GM12864 (cell line): Measurements from ENCODE around the gene SMIM12.
A peak's percentile ranks its signal among the peaks of the same experiment; 100 is the strongest.

Experiments used
- DNase-seq: peaks from one replicate; pipeline ENCODE4 v3.0.0-alpha.2; 2011; ENCODE audit warnings: low read depth
- H3K4me3 ChIP-seq: 2 replicates; pipeline ENCODE4 v1.5.1; 2011; ENCODE audit warnings: mild to moderate bottlenecking, low read depth, low read length, control low read depth
- TF ChIP-seq, protein P1 (sequence below): IDR thresholded peaks from 2 replicates; pipeline ENCODE4 v1.5.1; 2011; ENCODE audit warnings: low read depth, mild to moderate bottlenecking, moderate library complexity, low read length, control low read depth, inconsistent platforms; ENCODE audit errors: missing control alignments

The SMIM12 gene

GRCh38 chr1:34856697-34857096 lies 2.9 kb downstream of the SMIM12 start:
- no peak overlapping the region for H3K4me3 ChIP-seq
- TF ChIP-seq, protein P1, sequence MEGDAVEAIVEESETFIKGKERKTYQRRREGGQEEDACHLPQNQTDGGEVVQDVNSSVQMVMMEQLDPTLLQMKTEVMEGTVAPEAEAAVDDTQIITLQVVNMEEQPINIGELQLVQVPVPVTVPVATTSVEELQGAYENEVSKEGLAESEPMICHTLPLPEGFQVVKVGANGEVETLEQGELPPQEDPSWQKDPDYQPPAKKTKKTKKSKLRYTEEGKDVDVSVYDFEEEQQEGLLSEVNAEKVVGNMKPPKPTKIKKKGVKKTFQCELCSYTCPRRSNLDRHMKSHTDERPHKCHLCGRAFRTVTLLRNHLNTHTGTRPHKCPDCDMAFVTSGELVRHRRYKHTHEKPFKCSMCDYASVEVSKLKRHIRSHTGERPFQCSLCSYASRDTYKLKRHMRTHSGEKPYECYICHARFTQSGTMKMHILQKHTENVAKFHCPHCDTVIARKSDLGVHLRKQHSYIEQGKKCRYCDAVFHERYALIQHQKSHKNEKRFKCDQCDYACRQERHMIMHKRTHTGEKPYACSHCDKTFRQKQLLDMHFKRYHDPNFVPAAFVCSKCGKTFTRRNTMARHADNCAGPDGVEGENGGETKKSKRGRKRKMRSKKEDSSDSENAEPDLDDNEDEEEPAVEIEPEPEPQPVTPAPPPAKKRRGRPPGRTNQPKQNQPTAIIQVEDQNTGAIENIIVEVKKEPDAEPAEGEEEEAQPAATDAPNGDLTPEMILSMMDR = no peak
- no peak for DNase-seq

GRCh38 chr1:34852677-34853217 lies 6.8 kb downstream of the SMIM12 start:
- DNase-seq = peak; percentile 87
- H3K4me3 ChIP-seq = no peak overlapping the region
- TF ChIP-seq, protein P1 = peak; percentile 97

DNA sequence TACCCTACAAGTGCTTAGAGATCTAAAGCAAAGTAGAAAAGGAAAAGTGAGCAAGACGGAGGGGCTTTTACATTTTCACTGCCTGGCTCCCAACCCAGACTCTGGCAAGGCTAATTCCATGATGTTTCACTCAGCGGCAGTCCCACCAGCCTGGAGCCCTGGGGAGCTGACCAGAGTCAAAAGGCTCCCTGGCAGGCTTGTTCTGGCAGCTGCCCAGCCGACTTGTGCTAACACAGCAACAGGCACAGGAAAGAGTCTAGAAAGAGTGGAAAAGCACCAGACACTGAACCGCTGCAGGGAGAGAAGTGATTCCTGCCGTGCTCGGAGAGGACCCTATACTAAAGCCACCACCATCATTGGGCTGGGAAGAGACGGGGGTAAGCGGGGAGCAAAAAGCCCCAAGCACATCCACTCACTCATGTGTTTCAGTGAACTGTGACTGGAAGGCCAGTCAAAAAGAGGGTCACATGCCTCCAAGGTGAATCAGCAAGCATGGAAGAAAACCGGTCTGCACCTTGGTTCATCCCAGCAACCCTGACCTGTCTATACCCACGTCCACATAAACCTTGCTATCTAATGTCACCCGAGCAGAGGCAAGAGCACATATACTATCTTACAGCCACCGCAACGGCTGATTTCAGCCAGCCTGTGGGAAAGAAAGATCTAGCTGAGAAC lies 8.0 kb downstream of the SMIM12 start:
- TF ChIP-seq, protein P1 = no peak
- H3K4me3 ChIP-seq = no peak overlapping the region
- no peak for DNase-seq

DNA sequence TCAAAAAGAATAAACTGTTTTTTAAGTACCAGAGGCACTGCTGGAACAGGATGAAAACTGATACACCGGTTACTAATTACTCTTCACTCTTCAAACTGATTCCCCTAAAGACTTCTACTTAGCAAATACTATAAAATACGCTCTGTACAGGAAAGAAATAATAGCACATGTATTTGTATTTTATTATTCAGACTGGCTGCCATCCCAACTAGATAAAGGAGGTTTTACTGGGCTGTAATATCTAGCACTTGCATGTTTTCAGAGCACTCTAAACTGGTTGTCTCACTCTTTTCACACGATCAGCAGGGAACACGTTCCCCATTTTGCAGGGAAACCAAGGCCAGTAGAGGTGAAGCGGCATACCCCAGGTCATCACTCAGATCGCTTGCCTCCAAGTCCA lies 9.2 kb downstream of the SMIM12 start:
- no peak for DNase-seq
- H3K4me3 ChIP-seq = no peak overlapping the region
- TF ChIP-seq, protein P1 = no peak

- H3K4me3 ChIP-seq = no peak overlapping the region
- no peak for DNase-seq
- TF ChIP-seq, protein P1 = no peak
Observed at GRCh38 chr1:34847094-34847493, 12.5 kb downstream of the SMIM12 start.

DNA sequence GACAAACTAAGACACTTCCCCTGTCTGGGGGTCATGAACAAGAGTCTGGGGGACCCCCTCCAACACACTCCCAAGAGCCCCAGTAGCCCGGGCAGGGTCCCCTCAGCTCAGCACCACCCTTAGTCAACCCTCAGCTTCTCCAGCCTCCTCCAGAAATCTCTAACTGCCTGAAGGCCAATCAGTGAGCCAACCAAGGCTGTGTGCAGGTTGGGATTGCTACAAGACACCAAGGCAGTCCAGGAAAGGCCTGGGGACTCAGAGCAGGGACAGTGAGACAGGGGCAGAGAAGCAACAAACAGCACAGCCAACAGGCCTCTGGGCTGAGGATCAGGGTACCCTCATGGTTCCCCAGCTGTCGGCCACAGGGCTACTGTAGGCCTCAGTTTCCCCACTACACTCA lies 13.3 kb downstream of the SMIM12 start:
- TF ChIP-seq, protein P1 = no peak
- no peak for DNase-seq

More for the DNA sequence above, 13.3 kb downstream of the SMIM12 start:
- no peak overlapping the region for H3K4me3 ChIP-seq
